HepG2 (cell line): Measurements from ENCODE around the gene DNASE1. TPM values are rescaled to one million over a fixed set of nuclear protein-coding genes. Genes with fewer than 3 reads are reported as not detected.
A peak's percentile ranks its signal among the peaks of the same experiment; 100 is the strongest.

Experiments used
- ARNT2 ChIP-seq: sonication (generic); formaldehyde crosslinking; IDR thresholded peaks from 2 replicates; pipeline ENCODE4 v1.8.0; 2022; ENCODE audit warnings: mild to moderate bottlenecking, low read depth, missing genetic modification reagents, moderate library complexity
- EP300 ChIP-seq, 3 experiments: sonication (generic) in 1 of 3; formaldehyde crosslinking in 1 of 3; IDR thresholded peaks; 2 replicates each; pipeline versions ENCODE4 v1.5.1 to v1.6.1; 2011 to 2020; ENCODE audit warnings: low read depth in 2 of 3, low read length in 2 of 3, borderline replicate concordance in 1 of 3, improper control_type of control experiment in 1 of 3, mild to moderate bottlenecking in 1 of 3, missing genetic modification reagents in 1 of 3, moderate library complexity in 1 of 3
- FOXA1 ChIP-seq, 2 experiments: fragments of 450-650 bp in 1 of 2; sonication (generic) in 1 of 2; formaldehyde crosslinking in 1 of 2; IDR thresholded peaks; 2 replicates each; pipeline versions ENCODE4 v1.4.0 to v1.6.1; 2016 to 2020; ENCODE audit warnings: missing genetic modification reagents in 1 of 2
- KIAA2018 ChIP-seq: sonication (generic); formaldehyde crosslinking; IDR thresholded peaks from 2 replicates; pipeline ENCODE4 v1.5.0; 2020; ENCODE audit warnings: mild to moderate bottlenecking, missing genetic modification reagents, borderline replicate concordance
- KMT2B ChIP-seq: IDR thresholded peaks from 2 replicates; pipeline ENCODE4 v1.6.1; 2016; ENCODE audit warnings: missing genetic modification reagents, missing compliant biosample characterization
- MYC ChIP-seq: sonication (generic); formaldehyde crosslinking; IDR thresholded peaks from 2 replicates; pipeline ENCODE4 v1.9.0; 2021; ENCODE audit warnings: missing genetic modification reagents, borderline replicate concordance
- NR3C1 ChIP-seq: sonication (generic); formaldehyde crosslinking; IDR thresholded peaks from 2 replicates; pipeline ENCODE4 v1.4.0; 2020; ENCODE audit warnings: missing genetic modification reagents
- PPARG ChIP-seq: conservative IDR thresholded peaks from 2 replicates; pipeline ENCODE4 v1.6.1; 2016; ENCODE audit warnings: missing biosample characterization, missing genetic modification reagents
- RFX5 ChIP-seq: IDR thresholded peaks from 2 replicates; pipeline ENCODE4 v1.6.1; 2011; ENCODE audit warnings: low read depth, low read length, improper control_type of control experiment
- SMARCE1 ChIP-seq: fragments of 450-650 bp; IDR thresholded peaks from 2 replicates; pipeline ENCODE4 v1.6.1; 2017; ENCODE audit warnings: borderline replicate concordance
- TARDBP ChIP-seq: sonication (generic); formaldehyde crosslinking; IDR thresholded peaks from 2 replicates; pipeline ENCODE4 v1.8.0; 2022; ENCODE audit warnings: mild to moderate bottlenecking, missing genetic modification reagents
- TBP ChIP-seq: sonication (generic); formaldehyde crosslinking; IDR thresholded peaks from 2 replicates; pipeline ENCODE4 v1.5.0; 2020; ENCODE audit warnings: missing genetic modification reagents
- TEF ChIP-seq: sonication (generic); formaldehyde crosslinking; IDR thresholded peaks from 2 replicates; pipeline ENCODE4 v1.5.0; 2020; ENCODE audit warnings: missing genetic modification reagents
- TFAP4 ChIP-seq: sonication (generic); IDR thresholded peaks from 2 replicates; pipeline ENCODE4 v1.6.1; 2016; ENCODE audit warnings: low read depth, borderline replicate concordance
- ZBTB20 ChIP-seq: sonication (generic); formaldehyde crosslinking; IDR thresholded peaks from 2 replicates; pipeline ENCODE4 v1.8.1; 2023; ENCODE audit warnings: missing genetic modification reagents, low read depth, mild to moderate bottlenecking, borderline replicate concordance
- ZNF616 ChIP-seq: sonication (generic); formaldehyde crosslinking; IDR thresholded peaks from 2 replicates; pipeline ENCODE4 v1.5.0; 2020; ENCODE audit warnings: low read depth, mild to moderate bottlenecking, missing genetic modification reagents
- polyA plus RNA-seq, 8 experiments: library from polyadenylated mRNA; depleted of rRNA in 3 of 8; stranded (reverse) in 7 of 8; unstranded in 1 of 8; fragments of >200 nt; fragmentation: Illumina TruSeq in 4 of 8; extraction: Trizol in 4 of 8; gene quantifications; 2 replicates each; pipeline versions ENCODE4 v1.2.1 to v1.2.3, GENCODE V29; 2011 to 2016; ENCODE audit warnings: low read depth in 4 of 8, missing spikeins in 1 of 8, mixed read lengths in 1 of 8; ENCODE audit not compliant: insufficient read depth in 1 of 8
- total RNA-seq, 5 experiments: library from RNA; depleted of rRNA; stranded (reverse); fragments of >200 nt; fragmentation: Illumina TruSeq; extraction: Trizol; gene quantifications; 2 replicates each; pipeline ENCODE4 v1.2.3, GENCODE V29; 2016; ENCODE audit warnings: low read depth in 1 of 5
- TF ChIP-seq, protein P1 (sequence below): IDR thresholded peaks from 2 replicates; pipeline ENCODE4 v1.6.1; 2018; ENCODE audit warnings: missing genetic modification reagents, mild to moderate bottlenecking, missing compliant biosample characterization

Gene DNASE1
- total and polyA plus RNA-seq, 2 of the 13 experiments (the other 11 are each of a cell fraction or from before 2014, with no cell fraction given): 7.1 to 11.1 TPM

DNA sequence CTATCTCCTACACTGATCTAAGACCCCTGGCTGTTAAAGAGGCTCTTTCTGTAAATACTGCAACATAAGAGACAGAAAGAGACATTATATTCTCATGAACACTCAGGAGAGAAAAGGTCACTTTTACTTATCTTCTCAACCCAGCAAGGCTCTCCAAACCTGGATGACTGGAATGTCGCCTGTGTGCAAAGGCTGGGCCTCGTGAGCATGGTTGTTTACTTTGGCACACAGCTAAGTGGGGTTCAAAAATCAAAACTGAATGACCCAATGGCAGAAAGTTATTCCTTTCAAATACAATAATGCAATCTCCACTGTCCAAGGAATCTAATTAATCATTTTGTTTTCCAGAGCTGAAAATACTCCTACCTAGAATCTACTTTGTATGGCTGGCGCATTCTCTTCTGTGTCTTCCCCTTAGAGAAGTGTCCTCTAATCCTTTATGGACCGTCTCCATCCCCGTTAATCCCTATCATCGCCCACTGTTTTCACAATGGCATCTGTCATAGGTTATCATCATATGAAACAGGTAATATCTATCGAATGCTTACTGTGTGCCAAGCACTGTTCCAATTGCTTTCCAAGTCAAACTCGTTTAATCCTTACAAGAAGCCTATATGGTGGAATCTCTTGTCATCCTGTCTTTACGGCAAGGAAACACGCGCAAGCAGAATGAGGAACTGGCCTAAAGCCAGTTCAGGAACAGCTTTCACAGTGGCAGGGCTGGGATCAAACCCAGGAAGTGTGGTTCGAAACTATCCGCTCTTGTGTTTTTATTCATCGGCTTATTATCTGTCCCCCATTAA is 44.4 kb upstream of the DNASE1 start (continued):
- TF ChIP-seq TBP (CRISPR knock-in tag) (no peak), TARDBP (CRISPR knock-in tag) (no peak; the same call in 1 of the 2 replicates), TFAP4 (no peak), EP300 (IDR thresholded peaks at IDR 0.05; ENCODE audit: low read depth in 2 of 2, low read length in 2 of 2) (peak in 1 of 2 experiments; percentile 63; a peak in 1 of 4 replicates), EP300 (CRISPR knock-in tag; IDR thresholded peaks at IDR 0.05; ENCODE audit: borderline replicate concordance) (no peak), KIAA2018 (no peak), TEF (CRISPR knock-in tag) (0 out of 2 replicates have a peak, but pooled peaks have one; percentile 23), KMT2B (CRISPR knock-in tag) (no peak), ARNT2 (CRISPR knock-in tag) (no peak), RFX5 (no peak), ZNF616 (CRISPR knock-in tag) (no peak), MYC (CRISPR knock-in tag) (no peak), NR3C1 (no peak), PPARG (0 out of 2 replicates have a peak, but pooled peaks have one; percentile 15), FOXA1 (IDR thresholded peaks at IDR 0.05) (peak; percentile 39; the same call in 1 of the 2 replicates), FOXA1 (CRISPR knock-in tag; IDR thresholded peaks at IDR 0.05) (peak; percentile 93), ZBTB20 (CRISPR knock-in tag) (no peak), SMARCE1 (no peak)
- TF ChIP-seq, protein P1, sequence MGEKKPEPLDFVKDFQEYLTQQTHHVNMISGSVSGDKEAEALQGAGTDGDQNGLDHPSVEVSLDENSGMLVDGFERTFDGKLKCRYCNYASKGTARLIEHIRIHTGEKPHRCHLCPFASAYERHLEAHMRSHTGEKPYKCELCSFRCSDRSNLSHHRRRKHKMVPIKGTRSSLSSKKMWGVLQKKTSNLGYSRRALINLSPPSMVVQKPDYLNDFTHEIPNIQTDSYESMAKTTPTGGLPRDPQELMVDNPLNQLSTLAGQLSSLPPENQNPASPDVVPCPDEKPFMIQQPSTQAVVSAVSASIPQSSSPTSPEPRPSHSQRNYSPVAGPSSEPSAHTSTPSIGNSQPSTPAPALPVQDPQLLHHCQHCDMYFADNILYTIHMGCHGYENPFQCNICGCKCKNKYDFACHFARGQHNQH (CRISPR knock-in tag): no peak
